Epithelial cell of prostate (primary cell): ENCODE data around the gene RNF115.

Experiments used
- DNase-seq: peaks from one replicate; pipeline ENCODE4 v3.0.0-alpha.2; 2011; ENCODE audit warnings: low read depth, low spot score
- H3K27ac ChIP-seq: fragments of 450-650 bp; 2 replicates; pipeline ENCODE4 v1.5.1; 2017; ENCODE audit warnings: mild to moderate bottlenecking

RNF115 gene

GRCh38 chr1:145707183-145707867 is 116.6 kb downstream of the RNF115 start, which contains the start of gene PDZK1:
TSS of gene PDZK1 (minus strand) at chr1:145707368. CDS start at chr1:145688021, 19,347 bp downstream.
- no peak for DNase-seq
- peak within 1 kb of the TSS; percentile 37 for H3K27ac ChIP-seq

GRCh38 chr1:145706086-145706664 is 117.7 kb downstream of the RNF115 start:
- DNase-seq: peak; percentile 87
- H3K27ac ChIP-seq: peak overlapping the region; percentile 37

- no peak for DNase-seq
- H3K27ac ChIP-seq: peak overlapping the region; percentile 37
These were observed 118.3 kb downstream of the RNF115 start for GRCh38 chr1:145705622-145706021.

DNA sequence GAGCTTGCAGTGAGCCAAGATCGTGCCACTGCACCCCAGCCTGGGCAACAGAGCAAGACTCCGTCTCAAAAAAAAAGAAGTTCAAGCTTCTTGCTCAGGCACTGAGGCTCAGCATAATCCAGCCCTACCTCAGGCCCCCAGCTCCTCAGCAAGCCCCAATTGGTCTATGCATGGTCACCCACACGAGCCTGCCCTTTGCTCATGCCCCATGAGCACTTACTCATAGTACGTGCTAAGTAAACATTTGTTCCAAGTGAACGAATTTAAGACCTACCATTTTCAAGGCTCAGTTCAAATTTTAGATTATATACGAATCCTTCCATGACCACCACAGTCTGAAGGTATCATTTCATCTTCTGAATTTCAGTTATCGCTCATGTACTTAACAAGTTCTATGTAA is 121.1 kb downstream of the RNF115 start:
- no peak for DNase-seq
- H3K27ac ChIP-seq: no peak overlapping the region

- no peak for DNase-seq
These were observed 121.8 kb downstream of the RNF115 start for GRCh38 chr1:145702052-145702451.

GRCh38 chr1:145701306-145701862 is 122.5 kb downstream of the RNF115 start:
- no peak overlapping the region for H3K27ac ChIP-seq
- no peak for DNase-seq

More at GRCh38 chr1:145702052-145702451, 121.8 kb downstream of the RNF115 start:
- no peak overlapping the region for H3K27ac ChIP-seq

DNA sequence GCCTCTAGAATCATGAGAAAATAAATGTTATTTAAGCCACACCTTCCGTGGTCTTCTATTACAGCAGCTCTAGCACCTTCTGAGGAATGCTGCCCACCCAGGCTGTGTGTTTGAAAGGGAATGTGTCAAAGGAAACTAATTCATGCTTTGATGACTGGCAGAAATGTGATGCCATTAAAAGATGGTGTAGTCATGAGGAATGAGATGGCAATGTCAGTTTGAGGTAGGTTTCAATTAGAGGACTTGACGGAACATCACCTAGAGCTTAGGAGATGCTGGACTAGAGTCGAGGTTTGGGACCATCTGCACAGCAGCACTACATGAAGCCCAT is 127.3 kb downstream of the RNF115 start:
- no peak for DNase-seq
- no peak overlapping the region for H3K27ac ChIP-seq

DNA sequence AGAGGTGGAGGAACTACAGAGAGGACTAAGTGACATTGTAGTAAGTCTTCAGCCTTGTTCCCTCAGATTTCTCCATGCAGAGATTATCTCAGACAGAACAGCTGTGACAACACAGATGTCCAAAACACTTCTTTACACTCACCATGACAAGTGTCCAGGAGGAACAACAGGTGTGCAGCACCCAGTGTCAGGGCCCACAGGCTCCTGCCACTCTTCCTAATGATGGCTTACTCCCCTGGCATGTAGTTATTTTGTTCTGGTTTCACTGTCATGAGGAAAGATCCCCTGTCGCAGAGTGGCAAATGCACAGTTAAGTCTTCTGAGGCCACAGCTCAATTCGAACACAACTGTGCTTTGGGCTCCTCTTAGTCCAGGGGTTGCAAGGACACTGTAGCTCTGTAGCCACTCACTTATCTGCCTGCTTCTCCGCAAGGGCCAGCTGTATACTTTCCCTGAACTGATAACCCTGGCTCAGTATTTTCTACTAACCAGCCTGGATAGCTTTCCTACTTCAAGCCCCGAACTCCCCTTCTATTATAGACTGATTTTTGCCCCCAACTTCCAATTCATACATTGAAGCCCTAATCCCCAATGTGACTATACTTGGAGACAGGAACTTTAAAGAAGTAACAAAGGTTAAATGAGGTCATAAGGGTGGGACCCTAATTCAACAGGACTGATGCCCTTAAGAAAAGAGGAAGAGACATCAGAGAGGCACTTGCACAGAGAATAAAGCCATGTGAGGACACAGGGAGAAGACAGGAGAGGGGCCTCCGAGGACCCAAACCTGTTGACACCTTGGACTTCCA is 127.9 kb downstream of the RNF115 start:
- DNase-seq: no peak
- H3K27ac ChIP-seq: no peak overlapping the region

DNA sequence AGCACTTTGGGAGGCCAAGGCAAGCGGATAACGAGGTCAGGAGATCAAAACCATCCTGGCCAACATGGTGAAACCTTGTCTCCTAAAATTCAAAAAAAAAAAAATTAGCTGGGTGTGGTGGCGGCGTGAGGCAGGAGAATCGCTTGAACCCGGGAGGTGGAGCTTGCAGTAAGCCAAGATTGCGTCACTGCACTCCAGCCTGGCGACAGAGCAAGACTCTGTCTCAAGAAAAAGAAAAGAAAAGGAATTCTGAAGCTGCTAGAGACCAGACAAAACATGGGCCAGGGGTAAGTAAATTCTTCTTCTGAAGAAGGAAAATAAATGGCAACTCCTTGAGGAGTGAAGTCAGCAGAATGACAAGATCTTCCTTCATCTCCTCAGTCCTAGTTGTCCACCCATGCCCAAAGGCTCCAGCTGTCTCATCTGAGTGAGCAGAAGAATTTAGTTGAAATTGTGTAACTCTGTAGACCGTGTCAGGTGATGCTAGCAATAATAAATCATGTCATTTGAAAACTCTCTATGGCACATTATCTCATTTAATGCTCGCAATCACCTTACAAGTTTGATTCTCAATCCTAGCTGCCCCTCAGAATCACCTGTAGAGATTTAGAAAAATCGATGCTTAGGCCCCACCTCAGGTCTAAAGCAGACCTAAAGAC is 131.0 kb downstream of the RNF115 start:
- no peak for DNase-seq
- no peak overlapping the region for H3K27ac ChIP-seq

DNA sequence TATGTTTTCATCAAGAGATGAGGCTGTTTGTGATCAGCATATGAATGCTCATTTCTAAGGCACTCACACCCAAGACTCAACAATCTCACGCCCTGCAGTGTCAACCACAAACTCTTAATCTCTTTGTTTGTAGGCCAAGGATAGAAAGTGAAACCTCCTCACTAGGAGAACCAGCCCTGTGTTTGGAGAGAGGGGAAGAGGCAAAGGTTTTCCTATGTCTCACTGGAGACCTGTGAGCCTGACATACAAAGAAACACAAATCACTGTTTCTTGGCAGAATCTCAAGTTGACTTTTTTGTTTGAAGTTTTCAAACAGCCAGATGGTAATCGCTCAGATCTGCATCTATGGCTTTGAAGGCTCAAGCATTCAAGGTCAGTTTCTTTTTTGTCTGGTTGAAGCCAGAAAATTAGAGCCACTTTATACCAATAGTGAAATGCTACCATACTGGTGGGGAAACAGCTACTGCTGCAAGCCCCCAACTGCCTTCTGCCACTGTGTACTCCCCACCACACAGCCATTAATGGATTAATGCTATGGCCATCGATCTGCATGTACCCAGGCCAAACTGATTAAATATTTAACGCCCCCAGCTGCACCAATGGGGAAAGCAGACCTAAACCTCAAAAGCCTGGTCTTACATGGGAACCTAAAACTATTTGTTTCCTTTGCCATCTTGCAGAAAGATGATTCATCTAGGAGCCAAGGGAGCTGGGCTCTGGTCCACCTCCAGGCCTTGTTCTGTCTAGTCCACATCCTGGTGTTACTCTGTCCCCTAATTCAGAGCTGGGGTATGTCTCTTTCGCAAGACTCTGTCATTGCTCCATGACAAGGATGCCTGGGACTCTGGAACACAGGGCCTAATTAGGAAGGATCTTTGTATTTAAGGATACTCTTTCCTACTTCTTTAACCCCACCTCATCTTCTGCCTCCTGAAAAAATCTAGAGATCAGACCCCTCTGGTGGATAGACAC is 133.0 kb downstream of the RNF115 start:
- H3K27ac ChIP-seq: peak overlapping the region; percentile 21

GRCh38 chr1:145689922-145690321 is 134.0 kb downstream of the RNF115 start:
- no peak for DNase-seq
- no peak overlapping the region for H3K27ac ChIP-seq

More for the DNA sequence above, 133.0 kb downstream of the RNF115 start:
- peak; percentile 69 for DNase-seq

DNA sequence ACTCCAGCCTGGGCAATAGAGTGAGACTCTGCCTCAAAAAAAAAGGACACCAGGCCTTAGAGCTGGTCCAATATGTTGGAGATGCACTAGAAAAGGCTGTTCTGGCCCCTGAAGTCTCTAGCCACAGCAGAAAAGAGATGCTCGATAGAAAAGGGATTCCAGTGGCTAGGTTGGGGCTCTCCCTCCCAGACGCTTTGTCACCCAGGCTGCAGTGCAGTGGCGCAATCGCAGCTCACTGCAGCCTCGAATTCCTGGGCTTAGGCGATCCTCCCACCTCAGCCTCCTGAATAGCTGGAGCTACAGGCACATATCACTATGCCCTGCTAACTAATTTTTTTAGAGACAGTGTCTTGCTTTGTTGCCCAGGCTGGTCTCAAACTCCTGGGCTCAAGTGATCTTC is 135.0 kb downstream of the RNF115 start:
- no peak for DNase-seq
- no peak overlapping the region for H3K27ac ChIP-seq
